Measurements from ENCODE around the gene PCDHGA7. TPM values are rescaled to one million over a fixed set of nuclear protein-coding genes. Genes with fewer than 3 reads are reported as not detected.

Gene PCDHGA7
- total RNA-seq, 1 experiment from 2014 or later: 1.6 TPM

- Mint-ChIP-seq H3K27ac (no peak overlapping the region), H3K4me3 (no peak overlapping the region), H3K4me1 (peaks cover 5% of the 10 kb centered on the region), H3K27me3 (ENCODE audit: low read depth) (peaks cover 9% of the 10 kb centered on the region), H3K36me3 (peaks cover 56% of the 10 kb centered on the region), H3K9me3 (peaks cover 55% of the 10 kb centered on the region)
- CTCF ChIA-PET: interaction anchor here (1.0 to 3.5 kb wide), 10 partner anchors 16 to 192 kb away, joined by 3 to 37 read pairs (median 8); partner anchors contain the start of genes PCDHB14, PCDHB16, PCDHGA10 and PCDHGA2
- TF ChIP-seq E2F1 (CRISPR knock-in tag; IDR thresholded peaks at IDR 0.05) (no peak), ZNF263 (CRISPR knock-in tag; IDR thresholded peaks at IDR 0.05; ENCODE audit: low read depth) (no peak), SP1 (CRISPR knock-in tag; conservative IDR thresholded peaks at IDR 0.05) (no peak), NFATC4 (CRISPR knock-in tag; IDR thresholded peaks at IDR 0.05) (no peak), ZNF671 (CRISPR knock-in tag; IDR thresholded peaks at IDR 0.05) (no peak), HMGA2 (CRISPR knock-in tag; IDR thresholded peaks at IDR 0.05) (no peak), FOXK1 (CRISPR knock-in tag; IDR thresholded peaks at IDR 0.05) (no peak), JUN (CRISPR knock-in tag; IDR thresholded peaks at IDR 0.05) (no peak), JAZF1 (CRISPR knock-in tag; IDR thresholded peaks at IDR 0.05) (no peak), RELA (CRISPR knock-in tag; IDR thresholded peaks at IDR 0.05; ENCODE audit: borderline replicate concordance) (no peak), TEAD4 (CRISPR knock-in tag; IDR thresholded peaks at IDR 0.05) (no peak)
- POLR2A ChIA-PET: no interaction called here
- ATAC-seq (no peak), DNase-seq (ENCODE audit: low spot score) (no peak)
Measured at GRCh38 chr5:141371572-141372475, 10.7 kb upstream of the PCDHGA7 start.

- CTCF ChIA-PET: interaction anchor here (0.6 to 2.6 kb wide), 19 partner anchors 10 to 194 kb away, joined by 3 to 19 read pairs (median 4); partner anchors contain the start of genes PCDHB14, PCDHB15, PCDHGA10 and PCDHGA2
- H3K27me3 Mint-ChIP-seq (ENCODE audit: low read depth): peaks cover 9% of the 10 kb centered on the region
- POLR2A ChIA-PET: no interaction called here
- H3K27ac Mint-ChIP-seq: no peak within 1 kb of the TSS
- peaks cover 5% of the 10 kb centered on the region for H3K4me1 Mint-ChIP-seq
- peak within 1 kb of the TSS; percentile 31 for H3K4me3 Mint-ChIP-seq
- H3K9me3 Mint-ChIP-seq: peaks cover 59% of the 10 kb centered on the region
- TF ChIP-seq RORB (CRISPR knock-in tag; IDR thresholded peaks at IDR 0.05) (no peak), ELF4 (CRISPR knock-in tag; IDR thresholded peaks at IDR 0.05; ENCODE audit: low read depth) (no peak)
- TF ChIP-seq, protein P1, sequence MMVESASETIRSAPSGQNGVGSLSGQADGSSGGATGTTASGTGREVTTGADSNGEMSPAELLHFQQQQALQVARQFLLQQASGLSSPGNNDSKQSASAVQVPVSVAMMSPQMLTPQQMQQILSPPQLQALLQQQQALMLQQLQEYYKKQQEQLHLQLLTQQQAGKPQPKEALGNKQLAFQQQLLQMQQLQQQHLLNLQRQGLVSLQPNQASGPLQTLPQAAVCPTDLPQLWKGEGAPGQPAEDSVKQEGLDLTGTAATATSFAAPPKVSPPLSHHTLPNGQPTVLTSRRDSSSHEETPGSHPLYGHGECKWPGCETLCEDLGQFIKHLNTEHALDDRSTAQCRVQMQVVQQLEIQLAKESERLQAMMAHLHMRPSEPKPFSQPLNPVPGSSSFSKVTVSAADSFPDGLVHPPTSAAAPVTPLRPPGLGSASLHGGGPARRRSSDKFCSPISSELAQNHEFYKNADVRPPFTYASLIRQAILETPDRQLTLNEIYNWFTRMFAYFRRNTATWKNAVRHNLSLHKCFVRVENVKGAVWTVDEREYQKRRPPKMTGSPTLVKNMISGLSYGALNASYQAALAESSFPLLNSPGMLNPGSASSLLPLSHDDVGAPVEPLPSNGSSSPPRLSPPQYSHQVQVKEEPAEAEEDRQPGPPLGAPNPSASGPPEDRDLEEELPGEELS (CRISPR knock-in tag; IDR thresholded peaks at IDR 0.05): no peak
- no peak for ATAC-seq
- DNase-seq (ENCODE audit: low spot score): no peak
- H3K36me3 Mint-ChIP-seq: peaks cover 60% of the 10 kb centered on the region
Measured at GRCh38 chr5:141373673-141374317, 8.7 kb upstream of the PCDHGA7 start, which contains the start of gene PCDHGA6. TSS of gene PCDHGA6 (plus strand) at chr5:141373891. CDS start at chr5:141374084, 193 bp downstream.

GRCh38 chr5:141374627-141375026 is 7.9 kb upstream of the PCDHGA7 start:
- Mint-ChIP-seq H3K27me3 (ENCODE audit: low read depth) (peaks cover 9% of the 10 kb centered on the region), H3K9me3 (peaks cover 59% of the 10 kb centered on the region), H3K4me3 (no peak overlapping the region), H3K27ac (no peak overlapping the region), H3K36me3 (peaks cover 60% of the 10 kb centered on the region), H3K4me1 (peaks cover 5% of the 10 kb centered on the region)
- ChIA-PET POLR2A (no interaction called here), CTCF (interaction anchor here (0.8 to 2.6 kb wide), 15 partner anchors 10 to 193 kb away, joined by 3 to 19 read pairs (median 5); partner anchors contain the start of genes PCDHB14, PCDHGA10, PCDHGA2 and PCDHGA3)
- ATAC-seq: no peak
- DNase-seq (ENCODE audit: low spot score): no peak
- TF ChIP-seq, protein P2, sequence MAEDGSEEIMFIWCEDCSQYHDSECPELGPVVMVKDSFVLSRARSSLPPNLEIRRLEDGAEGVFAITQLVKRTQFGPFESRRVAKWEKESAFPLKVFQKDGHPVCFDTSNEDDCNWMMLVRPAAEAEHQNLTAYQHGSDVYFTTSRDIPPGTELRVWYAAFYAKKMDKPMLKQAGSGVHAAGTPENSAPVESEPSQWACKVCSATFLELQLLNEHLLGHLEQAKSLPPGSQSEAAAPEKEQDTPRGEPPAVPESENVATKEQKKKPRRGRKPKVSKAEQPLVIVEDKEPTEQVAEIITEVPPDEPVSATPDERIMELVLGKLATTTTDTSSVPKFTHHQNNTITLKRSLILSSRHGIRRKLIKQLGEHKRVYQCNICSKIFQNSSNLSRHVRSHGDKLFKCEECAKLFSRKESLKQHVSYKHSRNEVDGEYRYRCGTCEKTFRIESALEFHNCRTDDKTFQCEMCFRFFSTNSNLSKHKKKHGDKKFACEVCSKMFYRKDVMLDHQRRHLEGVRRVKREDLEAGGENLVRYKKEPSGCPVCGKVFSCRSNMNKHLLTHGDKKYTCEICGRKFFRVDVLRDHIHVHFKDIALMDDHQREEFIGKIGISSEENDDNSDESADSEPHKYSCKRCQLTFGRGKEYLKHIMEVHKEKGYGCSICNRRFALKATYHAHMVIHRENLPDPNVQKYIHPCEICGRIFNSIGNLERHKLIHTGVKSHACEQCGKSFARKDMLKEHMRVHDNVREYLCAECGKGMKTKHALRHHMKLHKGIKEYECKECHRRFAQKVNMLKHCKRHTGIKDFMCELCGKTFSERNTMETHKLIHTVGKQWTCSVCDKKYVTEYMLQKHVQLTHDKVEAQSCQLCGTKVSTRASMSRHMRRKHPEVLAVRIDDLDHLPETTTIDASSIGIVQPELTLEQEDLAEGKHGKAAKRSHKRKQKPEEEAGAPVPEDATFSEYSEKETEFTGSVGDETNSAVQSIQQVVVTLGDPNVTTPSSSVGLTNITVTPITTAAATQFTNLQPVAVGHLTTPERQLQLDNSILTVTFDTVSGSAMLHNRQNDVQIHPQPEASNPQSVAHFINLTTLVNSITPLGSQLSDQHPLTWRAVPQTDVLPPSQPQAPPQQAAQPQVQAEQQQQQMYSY (CRISPR knock-in tag; IDR thresholded peaks at IDR 0.05): no peak
- TF ChIP-seq RORB (CRISPR knock-in tag; IDR thresholded peaks at IDR 0.05) (no peak), ZNF425 (CRISPR knock-in tag; conservative IDR thresholded peaks at IDR 0.05) (no peak), TP53 (CRISPR knock-in tag; IDR thresholded peaks at IDR 0.05) (no peak), JUN (CRISPR knock-in tag; IDR thresholded peaks at IDR 0.05) (no peak), CBFB (CRISPR knock-in tag; IDR thresholded peaks at IDR 0.05; ENCODE audit: low read depth) (no peak), NR3C1 (CRISPR knock-in tag; conservative IDR thresholded peaks at IDR 0.05; ENCODE audit: low read depth) (no peak), SP1 (CRISPR knock-in tag; conservative IDR thresholded peaks at IDR 0.05) (no peak)
- TF ChIP-seq, protein P3, sequence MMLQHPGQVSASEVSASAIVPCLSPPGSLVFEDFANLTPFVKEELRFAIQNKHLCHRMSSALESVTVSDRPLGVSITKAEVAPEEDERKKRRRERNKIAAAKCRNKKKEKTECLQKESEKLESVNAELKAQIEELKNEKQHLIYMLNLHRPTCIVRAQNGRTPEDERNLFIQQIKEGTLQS (CRISPR knock-in tag; conservative IDR thresholded peaks at IDR 0.05): no peak
- TF ChIP-seq, protein P4, sequence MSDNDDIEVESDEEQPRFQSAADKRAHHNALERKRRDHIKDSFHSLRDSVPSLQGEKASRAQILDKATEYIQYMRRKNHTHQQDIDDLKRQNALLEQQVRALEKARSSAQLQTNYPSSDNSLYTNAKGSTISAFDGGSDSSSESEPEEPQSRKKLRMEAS (CRISPR knock-in tag; IDR thresholded peaks at IDR 0.05): no peak

Data from WTC11 (cell line).